CD4-positive, alpha-beta T cell treated with Interleukin-12 subunit alpha and Interleukin-12 subunit beta, for 1 hour (primary cell): ENCODE data around the gene APOB.
A peak's percentile ranks its signal among the peaks of the same experiment; 100 is the strongest.

ENCODE experiments used
- DNase-seq: peaks from one replicate; pipeline ENCODE4 v3.0.0-alpha.2; 2020

APOB gene

DNA sequence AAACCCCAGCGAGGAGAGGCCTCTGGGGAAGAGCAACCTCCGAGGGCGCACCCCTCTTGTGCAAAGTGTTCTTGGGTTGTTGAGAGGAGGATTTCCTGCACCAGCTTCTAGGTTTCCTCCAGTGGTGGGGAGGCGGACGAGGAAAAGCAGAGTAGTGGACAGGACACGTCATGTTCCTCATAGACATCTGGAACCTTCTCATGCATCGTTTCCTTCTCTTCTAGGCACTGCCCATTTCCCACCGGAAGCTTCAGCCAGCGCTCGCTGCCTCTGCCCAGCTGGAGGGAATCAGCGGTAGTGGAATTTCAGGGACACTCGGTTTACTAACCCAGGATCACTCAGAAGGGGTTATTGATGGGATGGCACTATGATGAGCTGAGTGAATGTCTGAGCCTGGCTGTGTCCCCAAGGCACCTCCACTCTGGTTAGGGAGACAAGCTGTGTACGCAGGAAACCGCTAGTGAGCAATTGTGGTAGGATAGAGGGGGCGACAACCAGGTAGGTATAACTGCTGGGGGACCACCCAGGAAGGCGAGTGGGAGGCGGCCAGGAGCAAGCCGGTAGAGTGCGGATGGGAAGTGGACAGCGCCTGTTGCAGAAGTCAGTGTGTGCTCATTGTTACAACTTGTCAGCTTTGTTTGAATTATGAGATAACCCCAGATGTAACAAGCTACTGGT is 960 bp upstream of the APOB start:
- no peak for DNase-seq

DNA sequence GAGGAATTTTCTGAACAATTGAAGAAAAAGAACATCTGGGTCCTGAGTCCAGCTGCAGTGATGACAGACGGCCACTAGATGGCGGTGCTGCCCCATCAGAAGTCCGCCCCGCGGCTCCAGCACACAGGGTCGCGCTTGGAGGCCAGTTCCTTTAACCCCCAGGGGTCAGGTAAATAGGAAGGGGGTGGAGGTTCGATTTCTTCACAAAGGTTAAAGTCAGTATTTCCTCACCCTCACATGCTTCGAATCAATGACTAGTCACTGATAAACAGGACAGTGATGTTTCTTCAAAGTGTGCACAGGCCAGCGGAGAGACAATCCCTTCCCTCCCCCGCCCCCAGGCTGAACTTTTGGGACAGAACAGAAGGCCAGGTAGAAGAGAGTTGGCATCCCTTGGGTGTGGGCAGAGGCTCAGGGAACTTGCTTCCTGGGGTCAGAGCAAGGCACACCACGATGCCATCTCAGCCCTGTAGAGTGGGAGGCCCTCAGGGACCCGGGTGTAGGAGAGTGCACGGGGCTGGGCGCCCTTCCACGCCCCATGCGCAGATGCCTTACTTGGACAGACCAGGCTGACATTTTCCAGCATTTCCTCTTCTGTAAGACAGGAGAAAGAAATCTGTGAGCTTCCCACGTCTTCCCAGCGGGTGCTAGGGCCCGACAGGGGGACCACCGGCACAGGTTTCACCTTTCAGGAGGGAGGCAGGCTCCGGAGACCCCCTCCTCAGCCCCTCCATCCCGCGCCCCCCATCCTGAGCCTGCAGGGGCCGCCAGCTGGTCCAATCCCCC is 722 bp downstream of the APOB start:
- DNase-seq, result peak; percentile 44

DNA sequence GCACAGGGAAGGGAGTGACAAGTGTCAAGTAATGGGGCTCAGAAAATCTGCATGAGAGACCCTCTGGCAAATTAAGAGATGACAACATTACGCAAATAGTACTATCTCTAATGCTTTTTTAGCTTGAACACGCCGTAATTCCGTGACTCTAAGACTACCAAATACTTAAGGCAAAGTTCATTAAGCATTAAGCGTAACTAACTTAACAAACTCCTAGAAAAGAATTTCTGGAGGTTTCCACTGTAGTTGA is 1.2 kb downstream of the APOB start:
- no peak for DNase-seq

DNA sequence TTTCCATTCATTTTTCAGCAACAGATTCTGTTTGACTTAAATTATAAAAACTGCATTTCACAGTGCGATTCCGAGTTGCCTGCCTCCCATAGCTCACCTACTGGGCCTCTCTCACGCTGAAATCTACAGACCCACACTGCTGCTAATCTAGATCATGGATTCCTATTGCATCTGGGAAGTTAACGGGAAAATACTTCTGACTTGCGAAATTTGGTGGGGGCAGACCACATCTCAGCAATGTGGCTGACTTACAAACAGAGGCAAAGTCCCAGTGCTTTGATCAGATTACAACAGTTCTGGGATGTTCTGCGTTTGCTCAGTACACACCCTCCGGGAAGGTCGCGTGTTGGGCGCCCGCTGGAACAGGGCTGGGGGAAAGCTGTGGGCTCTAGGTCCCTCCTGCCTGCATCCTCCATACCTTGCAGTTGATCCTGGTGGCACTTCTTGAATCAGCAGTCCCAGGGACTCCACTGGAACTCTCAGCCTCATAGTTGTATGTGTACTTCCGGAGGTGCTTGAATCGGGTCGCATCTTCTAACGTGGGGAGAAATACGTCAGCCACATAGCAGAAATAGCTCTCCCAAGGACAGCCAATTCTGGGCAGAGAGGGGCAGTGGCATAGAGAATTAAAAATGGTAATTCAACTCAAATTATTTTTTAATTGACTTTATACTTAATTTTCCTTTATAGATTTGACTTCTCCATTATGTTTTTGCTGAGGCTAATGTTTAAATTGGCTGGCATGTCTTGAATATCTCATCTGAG is 1.7 kb downstream of the APOB start:
- no peak for DNase-seq

DNA sequence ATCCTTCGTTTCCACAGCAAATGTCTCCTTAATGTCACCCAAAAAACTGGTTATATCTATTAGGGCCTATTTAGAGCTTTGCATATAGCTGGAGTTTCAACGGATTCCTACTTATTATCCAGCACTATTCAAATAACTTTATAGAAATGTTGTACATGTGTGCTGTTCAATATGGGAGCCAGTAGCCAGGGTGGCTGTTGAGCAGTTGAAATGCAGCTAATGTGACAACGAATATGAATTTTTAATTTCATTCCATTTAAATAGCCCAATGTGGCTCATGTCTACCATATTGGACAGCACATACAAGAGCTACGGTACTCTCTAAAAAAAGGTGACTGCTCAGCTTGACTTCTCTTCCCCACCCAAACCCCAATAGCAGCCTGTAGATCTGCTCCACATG is 2.4 kb downstream of the APOB start:
- DNase-seq, result no peak

DNA sequence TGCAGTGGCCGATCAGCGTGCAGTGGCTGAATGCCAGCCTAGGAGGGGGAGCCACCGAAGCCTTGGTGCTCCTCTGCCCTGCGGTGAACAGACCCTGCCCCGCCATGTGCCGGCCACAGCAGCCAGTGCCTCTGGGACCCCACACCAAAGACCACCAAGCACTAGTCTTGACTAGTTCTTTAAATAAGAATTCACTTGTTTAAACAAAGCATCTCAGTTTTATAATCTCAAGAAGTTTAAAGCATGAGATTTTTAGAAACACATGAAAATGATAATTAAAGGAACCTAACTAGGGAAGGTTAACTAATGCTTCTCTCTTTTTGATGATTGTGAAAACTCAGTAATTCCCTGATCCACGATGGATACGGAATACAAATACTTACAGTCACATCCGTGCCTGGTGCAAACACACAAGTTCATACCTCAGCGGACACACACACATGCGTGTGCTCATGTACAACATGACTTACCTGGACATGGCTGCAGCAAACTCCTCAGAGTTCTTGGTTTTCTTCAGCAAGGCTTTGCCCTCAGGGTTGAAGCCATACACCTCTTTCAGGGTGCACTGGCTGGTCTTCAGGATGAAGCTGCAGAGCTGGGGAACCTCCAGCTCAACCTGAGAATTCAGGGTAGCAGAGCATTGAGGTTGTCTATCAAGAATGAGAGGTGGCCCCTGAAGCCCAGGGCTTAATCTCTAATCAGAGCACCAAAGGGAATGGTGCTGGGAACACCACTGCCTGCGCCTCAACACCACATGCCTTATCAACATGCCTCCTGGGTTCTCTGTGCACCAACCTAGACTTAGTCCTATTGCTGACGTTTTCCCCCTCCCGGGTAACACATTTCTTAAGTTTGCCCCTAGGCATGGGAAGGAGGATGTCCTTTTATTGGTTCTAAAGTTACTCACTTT is 3.1 kb downstream of the APOB start:
- DNase-seq, result no peak

DNA sequence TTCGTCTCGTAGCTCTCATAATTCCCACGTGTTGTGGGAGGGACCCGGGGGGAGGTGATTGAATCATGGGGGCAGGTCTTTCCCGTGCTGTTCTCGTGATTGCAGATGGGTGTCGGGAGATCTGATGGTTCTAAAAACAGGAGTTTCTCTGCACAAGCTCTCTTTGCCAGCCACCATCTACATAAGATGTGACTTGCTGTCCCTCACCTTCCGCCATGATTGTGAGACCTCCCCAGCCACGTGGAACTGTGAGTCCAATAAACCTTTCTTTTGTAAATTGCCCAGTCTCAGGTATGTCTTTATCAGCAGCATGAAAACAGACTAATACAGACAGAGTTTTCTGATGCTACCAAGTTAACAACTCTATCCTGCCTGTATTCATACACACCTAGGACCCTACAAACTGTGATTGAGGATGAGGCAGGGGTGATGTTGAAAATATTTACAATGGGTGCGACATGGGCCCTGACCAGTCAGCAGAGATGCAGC is 3.9 kb downstream of the APOB start:
- DNase-seq, result no peak

DNA sequence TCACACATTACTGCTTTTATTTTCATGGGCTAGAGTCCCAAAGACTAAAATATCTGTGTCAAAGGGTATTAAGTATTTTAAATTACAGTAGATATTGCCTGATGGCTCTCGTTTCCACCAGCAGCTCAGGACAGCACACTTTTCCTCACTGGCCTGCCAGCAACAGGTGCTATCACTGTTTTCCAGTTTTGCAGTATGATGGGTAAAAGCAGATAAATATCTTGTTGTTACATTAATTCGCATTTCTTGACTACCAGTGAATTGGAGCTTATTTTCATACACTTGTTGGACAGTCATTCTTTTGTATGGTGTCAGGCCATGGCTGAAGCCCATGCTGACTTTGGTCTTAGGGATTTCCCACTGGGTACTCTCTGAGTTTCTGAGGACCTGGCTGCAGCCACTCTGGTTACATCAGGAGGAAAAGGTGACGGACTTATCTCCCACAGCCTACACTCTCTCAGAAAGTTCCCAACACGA is 4.8 kb downstream of the APOB start:
- DNase-seq, result no peak

DNA sequence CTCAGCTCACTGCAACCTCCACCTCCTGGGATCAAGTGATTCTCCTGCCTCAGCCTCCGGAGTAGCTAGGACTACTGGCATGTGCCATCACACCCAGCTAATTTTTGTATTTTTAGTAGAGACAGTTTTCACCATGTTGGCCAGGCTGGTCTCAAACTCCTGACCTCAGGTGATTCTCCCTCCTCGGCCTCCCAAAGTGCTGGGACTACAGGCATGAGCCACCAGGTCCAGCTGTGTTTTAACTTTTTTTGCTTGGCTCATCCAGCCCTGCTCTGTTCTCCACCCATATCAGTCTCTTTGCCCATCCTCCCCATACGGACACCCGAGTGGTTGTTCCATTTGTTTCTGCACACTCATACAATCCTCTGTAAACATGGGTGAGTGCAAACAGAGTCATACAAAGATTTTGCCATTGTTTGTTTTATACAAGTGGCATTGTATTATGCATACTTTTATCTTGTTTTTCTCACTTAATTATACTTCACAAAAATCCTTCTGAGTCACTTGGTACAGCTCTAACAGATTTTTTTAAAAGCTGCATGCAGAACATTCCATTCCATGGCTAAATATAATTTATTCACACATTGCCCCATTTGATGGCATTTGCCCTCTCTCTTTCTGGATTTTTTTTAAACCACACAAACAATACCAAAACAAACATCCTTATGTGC is 5.3 kb downstream of the APOB start:
- DNase-seq, result no peak

DNA sequence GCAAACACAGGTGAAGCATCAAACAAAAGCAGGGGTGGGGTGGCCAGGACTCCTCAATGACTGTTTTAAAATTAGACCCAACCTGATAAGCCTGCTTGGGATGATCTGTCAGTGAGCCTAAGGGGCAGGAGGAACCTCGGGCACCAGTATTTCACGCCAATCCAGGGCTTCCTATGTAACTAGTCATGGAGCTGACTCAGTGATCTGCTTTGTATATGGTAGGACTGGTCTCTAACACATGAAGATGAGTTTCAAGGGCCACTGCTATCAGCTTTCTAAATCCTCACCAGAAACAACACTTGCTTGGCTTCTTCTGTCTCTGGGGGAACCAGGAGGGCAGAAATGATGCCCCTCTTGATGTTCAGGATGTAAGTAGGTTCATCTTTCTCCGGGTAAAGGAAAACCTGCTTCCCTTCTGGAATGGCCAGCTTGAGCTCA is 6.2 kb downstream of the APOB start:
- DNase-seq, result no peak

DNA sequence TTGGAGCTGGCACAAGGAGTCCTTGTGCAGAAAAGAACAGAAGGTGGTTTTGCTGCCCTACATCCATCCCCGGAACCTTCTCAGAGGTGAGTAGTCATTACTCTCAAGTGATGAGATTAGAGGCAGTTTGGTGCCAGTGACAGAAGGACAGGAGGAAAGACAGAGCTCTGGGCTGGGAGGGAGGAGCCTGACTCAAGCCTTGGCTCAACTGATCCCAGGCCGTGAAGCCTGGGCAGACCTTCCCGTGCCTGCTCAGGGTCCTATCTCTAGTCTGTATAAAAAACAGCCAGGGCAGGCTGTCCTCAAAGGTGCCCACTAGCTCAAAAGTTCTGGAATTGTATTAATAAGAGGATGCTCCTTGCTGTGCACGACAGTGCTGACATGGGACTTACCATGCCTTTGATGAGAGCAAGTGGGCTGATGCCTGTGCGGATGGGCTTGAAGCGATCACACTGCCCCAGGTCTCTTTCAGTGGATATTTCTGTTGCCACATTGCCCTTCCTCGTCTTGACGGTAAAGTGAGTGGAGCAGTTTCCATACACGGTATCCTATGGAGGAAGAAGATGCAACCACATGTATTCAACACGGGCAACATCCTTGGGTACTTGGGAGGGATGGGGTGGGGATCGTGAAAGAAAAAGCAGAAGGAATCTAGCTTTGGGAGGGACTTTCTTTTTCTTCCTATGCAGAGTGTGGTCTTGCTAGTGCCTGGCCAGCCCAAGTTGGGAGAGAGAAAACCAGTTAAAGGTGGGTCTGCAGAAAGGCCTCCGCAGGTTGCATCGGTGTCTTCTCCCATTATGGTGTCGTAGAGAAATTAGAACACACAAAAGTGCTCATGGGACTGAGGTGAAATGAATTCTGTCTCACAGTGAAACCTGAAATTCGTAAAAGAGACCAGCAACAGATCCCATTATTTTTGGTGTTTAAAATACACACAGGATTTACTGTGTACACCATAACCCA is 6.9 kb downstream of the APOB start:
- no peak for DNase-seq

DNA sequence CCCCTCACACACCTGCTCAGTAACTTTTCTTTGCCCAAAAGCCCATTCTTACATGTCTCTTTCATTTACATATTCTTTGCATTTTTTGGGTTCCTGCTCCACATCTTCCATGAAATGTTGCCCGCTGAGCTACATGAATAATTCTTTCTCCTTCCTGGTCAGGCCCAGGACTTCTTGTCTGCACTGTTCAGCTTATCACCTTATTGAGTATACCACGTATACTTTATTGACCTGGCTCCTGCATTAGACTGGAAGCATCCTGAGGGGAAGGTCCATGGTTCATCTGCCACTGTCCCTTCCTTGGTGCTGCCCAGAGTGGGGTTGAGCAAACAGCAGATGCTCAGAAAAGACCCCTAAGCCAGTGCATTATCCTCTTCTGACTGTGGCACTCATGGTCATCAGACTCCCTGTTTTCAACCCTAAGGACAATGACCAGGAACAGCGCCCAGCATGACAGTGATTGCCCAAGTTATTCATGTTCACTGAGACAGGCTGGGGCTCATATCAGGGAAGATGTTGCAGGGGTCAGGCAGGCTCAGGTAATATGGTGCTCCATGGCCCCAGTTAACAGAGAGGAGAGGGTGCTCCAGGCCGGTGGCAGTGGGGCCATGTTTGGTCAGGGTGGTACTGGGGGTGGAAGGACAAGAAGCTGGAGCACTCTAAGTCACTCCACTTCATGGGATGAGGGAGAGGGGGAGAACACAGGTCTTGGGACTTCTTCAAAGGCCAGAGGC is 7.7 kb downstream of the APOB start:
- DNase-seq, result no peak

DNA sequence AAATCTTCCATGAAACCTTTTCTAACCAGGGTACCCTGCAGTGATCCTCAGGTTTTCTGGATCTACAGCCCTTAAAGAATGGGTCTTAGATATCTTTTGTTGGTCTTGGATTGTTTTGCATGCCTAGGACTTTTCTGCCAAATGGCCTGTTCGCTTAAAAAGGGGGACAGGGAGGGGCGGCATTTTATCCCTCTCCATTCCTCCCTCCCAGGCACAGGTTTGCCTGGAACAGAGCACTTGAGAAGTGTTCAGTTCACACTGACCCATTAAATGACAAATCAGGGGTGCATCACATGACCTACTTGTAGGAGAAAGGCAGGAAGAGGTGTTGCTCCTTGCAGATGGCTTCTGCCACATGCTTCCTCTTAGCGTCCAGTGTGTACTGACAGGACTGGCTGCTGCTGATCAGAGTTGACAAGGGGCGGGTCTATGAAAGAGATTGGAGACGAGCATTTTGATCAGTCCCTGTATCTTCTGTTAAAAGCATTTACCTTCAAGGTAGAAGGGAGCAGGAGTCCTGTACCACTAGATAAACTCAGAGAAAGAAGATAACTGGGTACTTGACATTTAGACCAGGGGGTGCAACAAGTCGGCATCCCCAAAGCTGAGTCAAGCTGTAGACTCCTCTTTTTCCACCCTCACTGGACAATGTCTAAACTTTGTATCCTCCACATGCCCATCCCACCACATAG is 8.4 kb downstream of the APOB start:
- no peak for DNase-seq

DNA sequence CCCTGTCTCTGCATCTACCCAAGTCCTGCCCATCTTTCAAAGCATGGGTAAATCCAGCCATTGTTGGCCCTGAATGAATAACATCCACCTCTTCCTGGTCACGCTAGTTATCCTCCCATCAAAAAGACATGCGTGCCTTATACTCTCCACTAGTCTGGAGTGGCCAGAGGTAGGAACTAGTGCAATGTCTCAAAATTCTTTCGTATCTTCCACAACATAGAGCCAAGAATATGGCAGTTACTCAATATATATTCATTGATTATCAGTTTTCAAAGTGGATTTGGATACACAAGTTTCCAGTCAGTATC is 8.9 kb downstream of the APOB start:
- no peak for DNase-seq

DNA sequence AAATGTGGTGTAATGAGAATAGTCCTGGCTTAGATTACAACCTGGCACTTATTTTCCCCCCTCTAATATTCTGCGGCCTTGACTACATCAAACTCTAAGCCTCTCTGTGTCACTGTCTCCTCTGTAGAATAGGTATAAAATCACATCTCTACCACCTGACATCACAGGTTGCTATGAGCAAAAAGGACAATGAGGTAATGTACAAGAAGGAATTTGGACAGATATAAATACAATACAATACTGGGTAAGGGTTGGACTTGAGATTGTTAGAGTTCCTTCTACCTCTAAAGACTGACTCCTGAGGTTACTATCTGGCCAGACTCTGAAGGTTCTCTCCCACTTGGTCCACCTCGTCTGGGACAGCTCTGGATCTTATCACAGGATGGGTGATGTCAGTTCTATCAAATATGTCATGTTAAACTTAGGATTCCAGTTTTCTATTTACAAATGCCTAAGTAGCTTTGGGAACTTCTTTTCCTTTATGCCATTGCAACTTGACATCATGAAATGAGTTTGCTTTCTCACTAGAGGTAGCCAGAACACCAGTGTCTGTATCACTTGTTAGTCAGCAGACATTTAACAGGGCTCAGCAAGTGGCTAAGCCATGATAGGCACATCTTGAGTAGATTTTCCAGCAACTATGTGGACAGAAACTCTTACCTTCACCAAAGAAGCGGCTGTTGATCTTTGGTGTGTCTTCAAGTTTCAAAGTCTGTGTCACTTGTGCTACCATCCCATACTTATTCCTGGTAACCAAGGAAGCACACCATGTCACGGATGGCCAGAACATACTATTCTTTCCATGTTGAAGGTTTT is 9.5 kb downstream of the APOB start:
- DNase-seq, result no peak

DNA sequence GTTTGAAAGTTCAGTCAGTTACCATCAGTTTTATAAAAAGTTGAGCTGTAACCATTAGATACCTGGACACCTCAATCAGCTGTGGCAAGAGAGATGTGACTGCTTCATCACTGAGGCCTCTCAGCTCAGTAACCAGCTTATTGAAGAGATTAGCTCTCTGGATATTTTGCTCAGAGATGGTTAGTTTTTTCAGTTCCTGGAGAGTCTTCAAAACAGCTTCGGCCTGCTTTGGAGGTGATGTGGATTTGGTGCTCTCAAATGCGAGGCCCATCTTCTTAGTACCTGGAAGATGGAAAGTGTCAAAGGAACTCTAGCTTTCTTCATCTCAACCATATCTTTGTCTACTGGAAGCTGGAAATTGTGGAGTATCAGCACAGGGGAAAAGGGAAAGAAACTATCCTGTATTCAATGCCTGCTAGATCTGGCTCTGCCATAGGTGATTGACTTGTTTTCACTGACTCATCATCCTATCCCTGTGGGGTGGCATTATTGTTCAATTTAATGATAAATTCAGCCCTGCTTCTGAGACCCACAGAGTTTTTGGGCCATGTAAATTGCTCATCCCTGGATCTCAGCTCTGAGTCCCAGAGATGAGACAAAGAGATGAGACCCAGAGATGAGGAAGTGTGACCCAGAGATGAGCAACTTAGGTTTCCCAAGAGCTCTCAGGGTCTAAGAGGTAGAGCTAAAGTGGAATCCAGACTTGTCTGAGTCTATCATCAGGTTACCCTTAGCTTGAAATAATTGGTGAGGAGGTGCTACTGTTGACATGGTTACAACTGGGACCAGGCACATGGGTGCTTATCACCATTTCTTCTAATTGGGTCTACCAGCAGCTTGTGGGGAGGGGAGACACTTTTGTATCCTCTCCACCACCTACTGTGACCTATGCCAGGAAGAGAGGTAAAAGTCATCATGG is 10.4 kb downstream of the APOB start:
- no peak for DNase-seq

DNA sequence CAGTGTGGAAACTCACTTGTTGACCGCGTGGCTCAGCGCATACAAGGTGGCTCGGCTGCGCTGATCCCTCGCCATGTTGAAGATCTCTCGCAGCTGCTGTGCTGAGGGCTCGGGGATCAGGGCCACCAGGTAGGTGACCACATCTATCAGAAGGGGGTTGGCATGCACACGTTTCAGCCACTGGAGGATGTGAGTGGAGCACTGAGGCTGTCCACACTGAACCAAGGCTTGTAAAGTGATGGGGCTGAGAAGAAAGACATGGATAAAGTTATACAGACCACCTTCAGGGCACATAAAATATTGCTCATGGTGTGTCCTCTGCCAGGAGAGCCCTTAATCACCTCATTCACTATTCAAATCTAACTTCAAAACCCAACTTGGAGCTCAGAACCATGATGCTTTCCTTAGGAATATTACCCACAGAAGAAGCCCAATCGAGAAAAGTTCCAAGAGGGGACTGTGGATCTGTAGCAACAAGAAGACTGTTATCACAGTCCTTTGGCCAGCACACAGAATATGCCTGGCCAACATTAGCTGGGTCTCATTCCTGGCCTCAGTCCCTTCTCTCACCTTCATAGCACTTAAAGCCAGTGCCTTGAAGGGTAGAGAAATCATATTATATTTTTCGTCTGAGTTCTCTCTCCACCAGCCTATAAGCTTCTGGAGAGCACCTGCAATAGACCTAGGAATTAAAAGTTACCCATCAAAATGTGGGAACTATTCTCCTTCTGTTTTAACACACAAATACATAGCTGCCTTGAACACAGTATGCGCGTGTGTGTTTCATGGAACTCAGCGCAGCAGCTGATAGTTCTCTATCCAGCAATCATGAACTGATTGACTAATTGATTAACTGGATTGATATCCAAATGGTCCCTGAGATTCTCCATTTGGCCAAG is 11.3 kb downstream of the APOB start:
- no peak for DNase-seq
